ENCODE data around the gene LPAR6. TPM values are rescaled to one million over a fixed set of nuclear protein-coding genes. Genes with fewer than 3 reads are reported as not detected.
A peak's percentile ranks its signal among the peaks of the same experiment; 100 is the strongest.

Gene LPAR6
- total RNA-seq, 3 donors from 2014 or later = 10.7 to 15.0 (median 12.3) TPM

DNA sequence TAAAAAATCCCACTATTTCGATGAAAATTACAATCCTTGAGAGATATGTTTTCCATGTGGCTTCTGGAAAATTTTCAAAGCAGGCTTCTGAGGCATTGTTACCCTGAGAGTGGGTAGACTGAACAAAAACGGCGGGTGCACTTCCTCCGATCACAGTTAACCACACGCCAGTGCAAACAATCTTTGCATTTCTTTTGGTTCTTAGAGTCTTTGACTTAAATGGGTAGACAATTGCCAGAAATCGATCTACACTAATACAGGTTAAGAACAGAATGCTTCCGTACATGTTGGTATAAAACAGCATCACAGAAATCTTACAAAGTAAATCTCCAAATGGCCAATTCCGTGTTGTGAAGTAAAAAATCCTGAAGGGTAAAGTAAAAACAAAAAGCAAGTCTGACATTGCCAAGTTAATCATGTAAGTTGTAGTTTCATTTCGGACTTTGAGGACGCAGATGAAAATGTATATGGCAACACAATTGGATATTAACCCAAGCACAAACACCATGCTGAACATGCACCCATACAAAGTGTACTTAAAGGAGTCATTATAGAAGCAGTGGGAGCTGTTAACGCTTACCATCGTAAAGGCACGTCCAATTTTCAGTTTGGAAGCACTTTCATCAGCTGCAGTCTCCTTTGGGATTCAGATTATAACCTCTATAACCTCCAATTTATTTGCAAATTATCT is 927 bp downstream of the LPAR6 start:
- peak in 1 of 3 donors; percentile 31 for DNase-seq
- H3K36me3 ChIP-seq (ENCODE audit: low read depth) = no peaks in the 10 kb centered on the region
- peaks cover 4% of the 10 kb centered on the region for H3K4me1 ChIP-seq (ENCODE audit: low read depth)
- no peak overlapping the region for H3K4me3 ChIP-seq
- peak; percentile 75 for ATAC-seq
- TF ChIP-seq, protein P1, sequence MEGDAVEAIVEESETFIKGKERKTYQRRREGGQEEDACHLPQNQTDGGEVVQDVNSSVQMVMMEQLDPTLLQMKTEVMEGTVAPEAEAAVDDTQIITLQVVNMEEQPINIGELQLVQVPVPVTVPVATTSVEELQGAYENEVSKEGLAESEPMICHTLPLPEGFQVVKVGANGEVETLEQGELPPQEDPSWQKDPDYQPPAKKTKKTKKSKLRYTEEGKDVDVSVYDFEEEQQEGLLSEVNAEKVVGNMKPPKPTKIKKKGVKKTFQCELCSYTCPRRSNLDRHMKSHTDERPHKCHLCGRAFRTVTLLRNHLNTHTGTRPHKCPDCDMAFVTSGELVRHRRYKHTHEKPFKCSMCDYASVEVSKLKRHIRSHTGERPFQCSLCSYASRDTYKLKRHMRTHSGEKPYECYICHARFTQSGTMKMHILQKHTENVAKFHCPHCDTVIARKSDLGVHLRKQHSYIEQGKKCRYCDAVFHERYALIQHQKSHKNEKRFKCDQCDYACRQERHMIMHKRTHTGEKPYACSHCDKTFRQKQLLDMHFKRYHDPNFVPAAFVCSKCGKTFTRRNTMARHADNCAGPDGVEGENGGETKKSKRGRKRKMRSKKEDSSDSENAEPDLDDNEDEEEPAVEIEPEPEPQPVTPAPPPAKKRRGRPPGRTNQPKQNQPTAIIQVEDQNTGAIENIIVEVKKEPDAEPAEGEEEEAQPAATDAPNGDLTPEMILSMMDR (IDR thresholded peaks at IDR 0.05) = no peak
- no peaks in the 10 kb centered on the region for H3K9me3 ChIP-seq
- intact Hi-C loops (cut with DNase I, micrococcal nuclease) = no loop called here

- intact Hi-C loops (cut with DNase I, micrococcal nuclease) = no loop called here
- peak; percentile 56 for ATAC-seq
- no peaks in the 10 kb centered on the region for H3K9me3 ChIP-seq
- H3K36me3 ChIP-seq (ENCODE audit: low read depth) = no peaks in the 10 kb centered on the region
- H3K4me3 ChIP-seq = no peak overlapping the region
- DNase-seq = no peak
- TF ChIP-seq, protein P1 (IDR thresholded peaks at IDR 0.05) = no peak
- peaks cover 4% of the 10 kb centered on the region for H3K4me1 ChIP-seq (ENCODE audit: low read depth)
Measured at GRCh38 chr13:48411147-48411794, 1.6 kb downstream of the LPAR6 start.

DNA sequence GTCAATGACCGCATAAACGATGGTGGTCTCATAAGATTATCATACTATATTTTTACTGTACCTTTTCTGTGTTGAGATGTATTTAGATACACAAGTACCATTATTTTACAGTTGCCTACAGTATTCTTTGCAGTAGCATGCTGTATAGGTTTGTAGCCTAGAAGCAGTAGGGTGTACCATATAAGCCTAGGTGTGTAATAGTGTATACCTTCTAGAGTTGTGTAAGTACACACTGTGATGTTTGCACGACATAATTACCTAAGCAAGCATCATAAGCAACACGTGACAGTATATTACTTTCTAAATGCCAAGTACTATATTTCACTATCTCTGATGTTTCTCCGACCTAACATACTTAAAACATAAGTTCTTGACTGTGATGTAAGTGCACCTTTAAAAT is 2.7 kb downstream of the LPAR6 start:
- no peaks in the 10 kb centered on the region for H3K36me3 ChIP-seq (ENCODE audit: low read depth)
- H3K4me3 ChIP-seq = no peak overlapping the region
- ATAC-seq (peak; percentile 61), DNase-seq (no peak)
- H3K4me1 ChIP-seq (ENCODE audit: low read depth) = peaks cover 4% of the 10 kb centered on the region
- no peaks in the 10 kb centered on the region for H3K9me3 ChIP-seq
- TF ChIP-seq, protein P1 (IDR thresholded peaks at IDR 0.05) = no peak
- intact Hi-C loops (cut with DNase I, micrococcal nuclease) = no loop called here

DNA sequence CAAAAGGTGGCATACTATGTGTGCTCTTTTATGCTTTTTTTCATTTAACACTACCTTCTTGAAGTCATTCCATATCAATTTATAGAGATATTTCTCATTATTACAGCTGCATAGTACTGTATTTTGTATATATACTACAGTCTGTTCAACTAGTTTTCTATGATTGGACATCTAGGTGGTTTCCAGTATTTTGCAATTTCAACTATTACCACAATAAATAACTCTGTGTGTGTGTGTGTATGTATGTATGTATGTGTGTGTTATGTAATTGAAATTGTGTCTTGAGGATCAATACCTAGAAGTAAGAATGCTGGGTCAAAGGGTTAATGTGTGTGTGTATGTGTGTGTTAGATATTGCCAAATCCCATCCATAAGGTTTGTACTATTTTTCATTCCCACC is 7.0 kb downstream of the LPAR6 start:
- H3K36me3 ChIP-seq (ENCODE audit: low read depth) = no peaks in the 10 kb centered on the region
- DNase-seq = no peak
- peaks cover 4% of the 10 kb centered on the region for H3K4me1 ChIP-seq (ENCODE audit: low read depth)
- intact Hi-C loops (cut with DNase I, micrococcal nuclease) = no loop called here
- ATAC-seq = no peak
- no peaks in the 10 kb centered on the region for H3K9me3 ChIP-seq
- H3K4me3 ChIP-seq = no peak overlapping the region
- TF ChIP-seq, protein P1 (IDR thresholded peaks at IDR 0.05) = no peak

DNA sequence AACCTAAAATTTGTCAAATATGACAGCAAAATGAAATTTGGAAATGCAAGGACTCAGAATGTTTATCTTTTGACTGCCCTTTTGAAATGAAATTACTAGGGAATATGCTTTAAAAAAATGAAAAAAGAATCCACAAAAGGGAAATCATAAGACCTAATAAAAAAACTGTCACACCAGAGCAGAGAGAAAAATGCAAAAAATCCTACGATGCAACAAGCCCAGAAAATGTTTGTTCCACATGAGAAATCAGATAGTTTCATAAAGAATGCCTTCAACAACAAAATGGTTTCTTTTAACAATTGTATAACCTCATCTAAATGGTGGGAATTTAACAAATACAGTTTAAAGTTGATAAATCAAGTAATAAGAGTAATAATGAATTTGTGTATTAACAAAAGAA is 8.0 kb downstream of the LPAR6 start:
- ATAC-seq (no peak), DNase-seq (no peak)
- TF ChIP-seq, protein P1 (IDR thresholded peaks at IDR 0.05) = no peak
- Histone ChIP-seq H3K4me3 (no peak overlapping the region), H3K9me3 (no peaks in the 10 kb centered on the region), H3K36me3 (ENCODE audit: low read depth) (no peaks in the 10 kb centered on the region), H3K4me1 (ENCODE audit: low read depth) (peaks cover 11% of the 10 kb centered on the region)
- intact Hi-C loops (cut with DNase I, micrococcal nuclease) = no loop called here
